NCI-H1417 treated with DMSO at 0.1 percent for 48 hours (cell line): ENCODE data around the gene DCUN1D2.
A peak's percentile ranks its signal among the peaks of the same experiment; 100 is the strongest.
"Not testable (repeated sequence)": the region's sequence is repeated elsewhere in the genome, so short reads cannot be mapped to it uniquely, and the experiment has no call there.

Source experiments
- DNase-seq: peaks from one replicate; lab custom pipeline; 2025; lab: John Stamatoyannopoulos, UW

DCUN1D2 gene

GRCh38 chr13:113464476-113464875 lies 26.0 kb downstream of the DCUN1D2 start:
- no peak for DNase-seq

- no peak for DNase-seq
Observed at GRCh38 chr13:113461022-113461751, 29.3 kb downstream of the DCUN1D2 start.

DNA sequence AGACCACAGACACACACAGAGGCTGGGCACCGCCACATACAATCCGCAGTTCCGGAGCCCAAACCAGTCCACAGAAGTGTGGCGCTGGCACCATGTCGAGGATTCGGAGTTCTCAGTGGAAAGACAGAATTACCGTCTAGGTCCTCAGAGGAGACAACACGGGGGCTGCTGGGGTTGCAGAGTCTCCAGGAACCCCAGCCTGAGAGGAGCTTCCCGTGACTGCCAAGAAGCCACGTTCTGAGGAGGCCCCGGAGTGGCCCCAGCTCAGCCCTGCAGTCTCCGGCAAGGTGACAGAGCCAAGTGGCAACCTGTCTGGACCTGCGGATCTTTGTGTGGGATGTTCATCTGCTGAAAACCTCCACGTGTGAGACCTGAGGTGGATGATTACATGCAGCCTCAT lies 29.9 kb downstream of the DCUN1D2 start:
- no peak for DNase-seq

GRCh38 chr13:113460064-113460555 lies 30.4 kb downstream of the DCUN1D2 start:
- DNase-seq = no peak

GRCh38 chr13:113458253-113459065 lies 32.1 kb downstream of the DCUN1D2 start:
- no peak for DNase-seq

- no peak for DNase-seq
Observed at GRCh38 chr13:113457510-113457909, 33.0 kb downstream of the DCUN1D2 start.

- no peak for DNase-seq
Observed at GRCh38 chr13:113456116-113456702, 34.3 kb downstream of the DCUN1D2 start.

- DNase-seq = no peak
Observed at GRCh38 chr13:113455384-113455783, 35.1 kb downstream of the DCUN1D2 start.

GRCh38 chr13:113454936-113455335 lies 35.6 kb downstream of the DCUN1D2 start:
- no peak for DNase-seq

DNA sequence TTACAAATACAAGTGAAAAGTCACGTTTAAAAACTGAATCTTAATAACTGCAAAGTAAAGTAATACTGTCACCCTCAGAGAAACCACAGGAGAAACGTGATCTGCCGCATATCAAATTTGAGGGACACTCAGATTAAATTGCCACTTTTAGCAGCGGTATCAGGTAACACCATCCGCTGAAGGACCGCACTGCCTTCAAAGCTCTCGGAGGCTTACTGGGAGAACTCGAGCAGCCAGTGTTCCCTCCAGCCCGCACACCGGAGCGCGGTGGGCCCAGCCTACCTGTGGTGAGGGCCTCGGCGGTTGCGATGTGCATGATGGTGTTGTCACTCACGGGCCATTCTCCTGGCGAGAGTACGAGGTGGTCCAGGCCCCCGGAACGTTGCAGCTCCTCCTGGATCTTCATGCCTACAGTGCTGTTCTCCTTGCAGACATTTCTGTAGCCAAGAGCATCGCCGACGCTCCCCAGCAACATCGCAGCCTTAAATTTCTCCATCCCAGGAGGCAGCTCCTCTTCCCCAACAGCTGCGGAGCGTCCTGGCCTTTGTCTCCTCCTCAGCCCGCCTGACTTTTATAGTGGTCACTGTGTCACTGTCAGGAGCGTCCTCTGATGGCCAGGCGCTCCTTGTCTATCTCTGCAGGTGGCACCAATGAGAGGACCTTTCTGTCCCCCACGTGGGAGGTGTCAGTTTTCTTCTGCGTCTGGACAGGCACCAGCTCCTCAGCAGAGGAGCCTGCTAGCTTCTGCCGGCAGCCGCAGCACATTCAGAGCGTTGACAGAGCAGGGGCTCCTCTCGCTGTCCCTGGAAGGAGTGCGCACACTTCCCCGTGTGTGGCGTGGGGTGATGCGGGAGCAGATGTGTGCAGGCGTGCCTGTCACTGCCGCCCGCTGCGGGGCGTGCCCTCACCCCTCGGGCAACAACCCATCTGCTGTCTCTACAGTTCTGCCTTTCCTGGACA lies 37.3 kb downstream of the DCUN1D2 start, which contains the start of gene ADPRHL1:
TSS of gene ADPRHL1 (minus strand) at position 547 of the 960 bp plus-strand sequence. CDS start at position 496, 51 bp downstream.
- DNase-seq = no peak

DNA sequence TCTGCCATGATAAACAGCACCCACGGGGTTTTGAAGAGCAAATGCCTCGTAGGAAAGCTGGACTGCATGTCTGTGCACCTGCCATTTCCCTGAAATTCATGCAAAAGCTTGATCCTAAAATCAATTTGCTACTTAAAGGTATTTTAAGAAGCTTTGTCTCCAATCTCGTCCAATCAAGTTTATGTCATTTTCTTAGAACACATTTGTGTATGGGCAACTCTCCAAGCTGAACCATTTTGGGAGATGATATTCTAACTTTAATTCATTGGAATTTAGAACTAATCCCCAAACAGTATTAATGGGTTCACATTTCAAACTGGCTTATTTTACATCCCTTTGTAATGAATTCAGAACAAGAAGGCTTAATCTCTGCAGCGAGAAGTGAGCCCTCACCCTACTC lies 38.0 kb downstream of the DCUN1D2 start:
- DNase-seq = no peak

DNA sequence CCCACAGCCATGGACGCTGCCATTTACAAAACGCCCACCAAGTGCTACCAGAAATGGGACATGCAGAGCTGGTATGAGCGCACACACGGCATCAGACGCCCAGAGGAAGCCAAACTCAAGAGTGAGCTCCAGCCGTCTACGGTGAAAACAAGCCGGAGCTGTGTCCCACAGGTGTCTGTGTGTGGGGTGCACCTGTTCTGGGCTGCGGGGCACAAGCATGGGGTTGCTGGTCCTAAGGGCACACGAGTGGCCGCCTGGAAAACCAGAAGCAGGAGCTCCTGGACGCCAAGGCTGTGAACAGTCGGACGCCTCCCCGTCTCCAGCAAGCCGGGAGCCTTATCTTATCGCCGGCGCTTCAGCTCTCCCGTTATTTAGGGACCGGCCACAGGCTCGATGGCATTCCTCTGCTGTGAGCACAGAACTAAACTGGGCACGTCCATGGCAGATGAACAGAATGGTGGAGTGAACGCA lies 38.5 kb downstream of the DCUN1D2 start:
- no peak for DNase-seq

DNA sequence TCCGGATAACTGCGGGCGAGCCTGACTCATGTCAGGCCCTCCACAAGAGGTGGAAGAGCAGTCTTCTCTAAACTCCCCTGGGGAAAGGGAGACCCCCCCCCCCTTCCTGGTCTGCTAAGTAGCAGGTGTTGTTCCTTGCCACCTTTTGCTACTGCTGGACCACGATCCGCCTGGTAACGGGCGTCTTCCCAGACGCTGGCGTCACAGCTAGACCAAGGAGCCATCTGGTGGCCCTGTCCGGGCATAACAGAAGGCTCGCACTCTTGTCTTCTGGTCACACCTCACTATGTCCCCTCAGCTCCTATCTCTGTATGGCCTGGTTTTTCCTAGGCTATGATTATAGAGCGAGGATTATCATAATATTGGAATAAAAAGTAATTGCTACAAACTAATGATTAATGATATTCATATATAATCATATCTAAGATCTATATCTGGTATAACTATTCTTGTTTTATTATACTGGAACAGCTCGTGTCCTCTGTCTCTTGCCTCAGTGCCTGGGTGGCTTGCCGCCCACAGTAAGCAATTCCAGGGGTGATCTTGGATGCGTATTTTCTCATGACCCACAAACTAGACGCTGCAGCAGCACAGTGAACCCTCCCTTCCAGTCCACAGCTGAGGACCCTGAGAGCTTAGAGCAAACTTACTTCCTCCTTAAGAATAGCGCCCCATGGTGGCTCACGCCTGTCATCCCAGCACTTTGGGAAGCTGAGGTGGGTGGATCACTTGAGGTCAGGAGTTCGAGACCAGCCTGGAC lies 39.5 kb downstream of the DCUN1D2 start:
- DNase-seq = not testable (repeated sequence)

DNA sequence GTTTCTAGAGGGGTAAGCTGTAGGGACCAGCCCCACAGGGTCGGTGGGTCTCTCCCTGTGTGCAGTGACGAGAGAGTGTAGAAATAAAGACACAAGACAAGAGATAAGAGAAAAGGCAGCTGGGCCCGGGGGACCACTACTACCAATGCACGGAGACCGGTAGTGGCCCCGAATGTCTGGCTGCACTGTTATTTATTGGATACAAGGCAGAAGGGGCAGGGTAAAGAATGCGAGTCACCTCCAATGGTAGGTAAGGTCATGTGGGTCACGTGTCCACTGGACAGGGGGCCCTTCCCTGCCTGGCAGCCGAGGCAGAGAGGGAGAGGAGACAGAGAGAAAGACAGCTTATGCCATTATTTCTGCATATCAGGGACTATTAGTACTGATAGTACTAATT lies 40.2 kb downstream of the DCUN1D2 start:
- DNase-seq = not testable (repeated sequence)

GRCh38 chr13:113449693-113450347 lies 40.7 kb downstream of the DCUN1D2 start:
- DNase-seq = no peak

DNA sequence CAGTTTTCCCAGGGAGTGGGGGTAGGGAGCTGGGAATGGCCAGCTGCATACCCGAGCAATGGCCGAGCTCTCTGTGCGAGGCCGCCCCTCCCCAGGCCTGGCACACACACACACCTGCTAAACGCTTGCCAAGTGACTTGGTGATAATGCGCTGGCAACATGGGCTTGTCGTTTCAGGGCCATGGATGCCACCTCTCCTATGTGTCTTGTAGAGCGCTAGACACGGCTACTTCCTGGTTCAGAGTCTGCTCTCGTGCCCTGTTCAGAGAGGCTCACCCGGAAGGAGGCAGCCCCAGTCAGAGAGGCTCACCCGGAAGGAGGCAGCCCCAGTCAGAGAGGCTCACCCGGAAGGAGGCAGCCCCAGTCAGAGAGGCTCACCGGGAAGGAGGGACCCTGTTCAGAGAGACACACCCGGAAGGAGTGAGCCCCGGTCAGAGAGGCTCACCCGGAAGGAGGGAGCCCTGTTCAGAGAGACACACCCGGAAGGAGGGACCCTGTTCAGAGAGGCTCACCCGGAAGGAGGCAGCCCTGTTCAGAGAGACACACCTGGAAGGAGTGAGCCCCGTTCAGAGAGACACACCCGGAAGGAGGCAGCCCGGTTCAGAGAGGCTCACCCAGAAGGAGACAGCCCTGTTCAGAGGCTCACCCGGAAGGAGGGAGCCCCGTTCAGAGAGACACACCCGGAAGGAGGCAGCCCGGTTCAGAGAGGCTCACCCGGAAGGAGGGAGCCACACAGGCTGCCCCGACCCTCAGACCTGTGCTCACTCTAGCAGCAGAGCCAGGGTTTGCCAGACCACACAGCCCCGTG lies 41.4 kb downstream of the DCUN1D2 start:
- DNase-seq = peak; percentile 55

- DNase-seq = no peak
Observed at GRCh38 chr13:113448545-113448884, 42.0 kb downstream of the DCUN1D2 start.

DNA sequence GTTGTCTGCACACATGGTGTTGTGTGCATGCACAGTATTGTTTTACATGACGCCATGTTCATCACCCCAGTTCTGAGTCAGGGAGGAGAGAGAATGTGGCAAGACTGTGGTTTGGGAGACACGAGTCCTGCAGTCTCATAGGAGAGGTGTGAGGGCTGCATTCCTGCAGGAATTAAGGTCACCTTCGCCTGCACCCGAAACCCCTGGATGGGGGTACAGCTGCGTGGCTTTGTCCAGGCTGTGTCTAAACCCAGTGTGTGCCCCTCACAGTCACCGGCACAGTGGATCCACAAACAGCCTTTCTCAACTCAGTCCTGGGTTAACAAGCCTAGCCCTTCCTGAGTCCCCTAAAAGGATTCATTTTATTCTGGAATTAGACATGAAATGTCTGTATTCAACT lies 42.9 kb downstream of the DCUN1D2 start:
- no peak for DNase-seq

- DNase-seq = no peak
Observed at GRCh38 chr13:113446488-113446854, 44.0 kb downstream of the DCUN1D2 start.
